ENCODE measurements around the gene ELSPBP1.

- TF ChIP-seq CTCF (IDR thresholded peaks at IDR 0.05; ENCODE audit: low read depth, low read length, missing input control): no peak
- TF ChIP-seq, protein P1, sequence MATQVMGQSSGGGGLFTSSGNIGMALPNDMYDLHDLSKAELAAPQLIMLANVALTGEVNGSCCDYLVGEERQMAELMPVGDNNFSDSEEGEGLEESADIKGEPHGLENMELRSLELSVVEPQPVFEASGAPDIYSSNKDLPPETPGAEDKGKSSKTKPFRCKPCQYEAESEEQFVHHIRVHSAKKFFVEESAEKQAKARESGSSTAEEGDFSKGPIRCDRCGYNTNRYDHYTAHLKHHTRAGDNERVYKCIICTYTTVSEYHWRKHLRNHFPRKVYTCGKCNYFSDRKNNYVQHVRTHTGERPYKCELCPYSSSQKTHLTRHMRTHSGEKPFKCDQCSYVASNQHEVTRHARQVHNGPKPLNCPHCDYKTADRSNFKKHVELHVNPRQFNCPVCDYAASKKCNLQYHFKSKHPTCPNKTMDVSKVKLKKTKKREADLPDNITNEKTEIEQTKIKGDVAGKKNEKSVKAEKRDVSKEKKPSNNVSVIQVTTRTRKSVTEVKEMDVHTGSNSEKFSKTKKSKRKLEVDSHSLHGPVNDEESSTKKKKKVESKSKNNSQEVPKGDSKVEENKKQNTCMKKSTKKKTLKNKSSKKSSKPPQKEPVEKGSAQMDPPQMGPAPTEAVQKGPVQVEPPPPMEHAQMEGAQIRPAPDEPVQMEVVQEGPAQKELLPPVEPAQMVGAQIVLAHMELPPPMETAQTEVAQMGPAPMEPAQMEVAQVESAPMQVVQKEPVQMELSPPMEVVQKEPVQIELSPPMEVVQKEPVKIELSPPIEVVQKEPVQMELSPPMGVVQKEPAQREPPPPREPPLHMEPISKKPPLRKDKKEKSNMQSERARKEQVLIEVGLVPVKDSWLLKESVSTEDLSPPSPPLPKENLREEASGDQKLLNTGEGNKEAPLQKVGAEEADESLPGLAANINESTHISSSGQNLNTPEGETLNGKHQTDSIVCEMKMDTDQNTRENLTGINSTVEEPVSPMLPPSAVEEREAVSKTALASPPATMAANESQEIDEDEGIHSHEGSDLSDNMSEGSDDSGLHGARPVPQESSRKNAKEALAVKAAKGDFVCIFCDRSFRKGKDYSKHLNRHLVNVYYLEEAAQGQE (IDR thresholded peaks at IDR 0.05): no peak
- TF ChIP-seq MAX (IDR thresholded peaks at IDR 0.05): no peak
- TF ChIP-seq SP1 (IDR thresholded peaks at IDR 0.05): no peak
- no peak for TF ChIP-seq RAD21 (IDR thresholded peaks at IDR 0.05)
- TF ChIP-seq, protein P2, sequence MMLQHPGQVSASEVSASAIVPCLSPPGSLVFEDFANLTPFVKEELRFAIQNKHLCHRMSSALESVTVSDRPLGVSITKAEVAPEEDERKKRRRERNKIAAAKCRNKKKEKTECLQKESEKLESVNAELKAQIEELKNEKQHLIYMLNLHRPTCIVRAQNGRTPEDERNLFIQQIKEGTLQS (IDR thresholded peaks at IDR 0.05): no peak
- TF ChIP-seq EGR1 (IDR thresholded peaks at IDR 0.05; ENCODE audit: low read depth in 2 of 2): no peak
- TF ChIP-seq YY1 (IDR thresholded peaks at IDR 0.05): no peak
- TF ChIP-seq JUND (IDR thresholded peaks at IDR 0.05): no peak
- TF ChIP-seq NR2F2 (IDR thresholded peaks at IDR 0.05): no peak
- TF ChIP-seq TAF1 (conservative IDR thresholded peaks at IDR 0.05): no peak
- no peak for TF ChIP-seq FOXA1 (IDR thresholded peaks at IDR 0.05)
Observed at GRCh38 chr19:48044561-48044960, 50.1 kb downstream of the ELSPBP1 start.
